A673 (cell line): ENCODE measurements around the gene SCUBE1. TPM values are rescaled to one million over a fixed set of nuclear protein-coding genes. Genes with fewer than 3 reads are reported as not detected.

ENCODE experiments used
- BruUV-seq: library from RNA; stranded (reverse); fragments of 400-500 nt; replicated peaks from 2 replicates; lab custom pipeline; 2021; lab: Mats Ljungman, UMichigan
- CTCF ChIA-PET: fragments of 300-600 bp; sonication (Branson Sonifier 250); formaldehyde crosslinking; loops from one replicate; lab custom pipeline; 2022; ENCODE audit warnings: antibody characterized with exemption; lab: Charles Lee
- POLR2A ChIA-PET: fragments of 300-600 bp; sonication (Branson Sonifier 250); formaldehyde crosslinking; loops from one replicate; lab custom pipeline; 2022; ENCODE audit warnings: antibody characterized with exemption; ENCODE audit not compliant: low non-redundant PET; lab: Charles Lee
- DNase-seq: peaks from one replicate; pipeline ENCODE4 v3.0.0-alpha.2; 2015; ENCODE audit warnings: low spot score
- H3K27ac ChIP-seq: fragments of 200-600 bp; sonication (generic); 2 replicates; pipeline ENCODE4 v1.5.1; 2016; ENCODE audit warnings: mixed run types, low read depth, mild to moderate bottlenecking, mixed read lengths, antibody characterized with exemption, low read length; ENCODE audit not compliant: poor library complexity, severe bottlenecking
- H3K27me3 ChIP-seq: fragments of 200-600 bp; sonication (generic); replicated peaks from 2 replicates; pipeline ENCODE4 v1.6.1; 2017; ENCODE audit warnings: mixed run types, low read depth, mild to moderate bottlenecking, mixed read lengths, antibody characterized with exemption, low read length; ENCODE audit not compliant: insufficient read depth, poor library complexity
- H3K36me3 ChIP-seq: fragments of 200-600 bp; sonication (generic); 2 replicates; pipeline ENCODE4 v1.6.1; 2016; ENCODE audit warnings: mixed run types, mild to moderate bottlenecking, mixed read lengths, antibody characterized with exemption, low read length; ENCODE audit not compliant: insufficient read depth, poor library complexity, severe bottlenecking
- H3K4me1 ChIP-seq: fragments of 200-600 bp; sonication (generic); 2 replicates; pipeline ENCODE4 v1.6.1; 2017; ENCODE audit warnings: mixed run types, mild to moderate bottlenecking, mixed read lengths, antibody characterized with exemption, low read length; ENCODE audit not compliant: insufficient read depth, poor library complexity, severe bottlenecking
- H3K4me3 ChIP-seq: fragments of 200-600 bp; sonication (generic); 2 replicates; pipeline ENCODE4 v1.5.1; 2016; ENCODE audit warnings: low read depth, mixed run types, mild to moderate bottlenecking, mixed read lengths, low read length; ENCODE audit not compliant: poor library complexity, severe bottlenecking
- H3K9me3 ChIP-seq: fragments of 200-600 bp; sonication (generic); 2 replicates; pipeline ENCODE4 v1.6.1; 2016; ENCODE audit warnings: mixed run types, low read depth, mild to moderate bottlenecking, mixed read lengths, antibody characterized with exemption, low read length; ENCODE audit not compliant: poor library complexity, severe bottlenecking
- EZH2 ChIP-seq: fragments of 200-600 bp; sonication (generic); IDR thresholded peaks from 2 replicates; pipeline ENCODE4 v1.6.1; 2017; ENCODE audit warnings: borderline replicate concordance, low read depth, mild to moderate bottlenecking, mixed read lengths, antibody characterized with exemption, low read length; ENCODE audit not compliant: poor library complexity, severe bottlenecking
- intact Hi-C: fragments of 100-400 bp; cut with micrococcal nuclease; formaldehyde crosslinking; loops from one replicate; pipeline ENCODE4 v1.10.0; 2022; ENCODE audit not compliant: unreplicated experiment
- total RNA-seq: library from RNA; stranded (reverse); gene quantifications from 2 replicates; pipeline ENCODE4 v1.2.3, GENCODE V29; 2021
- TF ChIP-seq, protein P1 (sequence below): fragments of 300-800, 200-600 bp; sonication (generic); conservative IDR thresholded peaks from 2 replicates; pipeline ENCODE4 v1.5.1; 2017; ENCODE audit warnings: low read depth, mild to moderate bottlenecking, antibody characterized with exemption, low read length, moderate library complexity, mixed read lengths

The SCUBE1 gene
- total RNA-seq, 1 experiment from 2014 or later: 0.24 TPM

DNA sequence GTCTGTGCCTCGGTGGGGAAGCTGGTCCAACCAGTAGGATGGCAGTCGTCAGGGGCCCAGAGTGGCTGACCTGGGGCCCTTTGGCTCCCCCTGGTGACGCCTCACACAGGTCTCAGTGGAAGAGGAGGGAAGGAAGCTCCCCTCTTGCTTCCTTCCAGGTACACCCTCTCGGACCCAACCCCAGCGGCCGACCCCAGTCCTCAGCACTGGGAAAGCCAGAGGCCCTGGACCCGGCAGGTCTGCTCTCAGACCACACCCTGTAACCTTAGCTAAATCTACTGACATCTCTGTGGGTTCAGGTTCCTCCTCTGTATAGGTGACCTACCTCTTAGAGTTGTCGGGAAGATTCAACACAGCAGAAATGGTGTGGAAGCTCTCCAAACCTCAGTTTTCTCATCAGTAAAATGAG, 3.4 kb upstream of the SCUBE1 start:
- ChIA-PET CTCF (interaction anchor here (0.6 to 2.2 kb wide), 6 partner anchors 13 to 114 kb away, joined by 3 to 38 read pairs (median 4); no protein-coding TSS in a partner anchor), POLR2A (no interaction called here)
- BruUV-seq: no TSS peak
- peak; percentile 52 for DNase-seq
- intact Hi-C loops: loop anchor here (1.0 kb wide), 2 partner anchors 72 to 115 kb away; no protein-coding TSS in a partner anchor
- H3K9me3 ChIP-seq: no peaks in the 10 kb centered on the region
- H3K36me3 ChIP-seq: no peaks in the 10 kb centered on the region
- H3K27ac ChIP-seq: no peak overlapping the region
- no peaks in the 10 kb centered on the region for H3K4me1 ChIP-seq
- H3K27me3 ChIP-seq: peaks cover 27% of the 10 kb centered on the region
- TF ChIP-seq EZH2: no peak
- TF ChIP-seq, protein P1, sequence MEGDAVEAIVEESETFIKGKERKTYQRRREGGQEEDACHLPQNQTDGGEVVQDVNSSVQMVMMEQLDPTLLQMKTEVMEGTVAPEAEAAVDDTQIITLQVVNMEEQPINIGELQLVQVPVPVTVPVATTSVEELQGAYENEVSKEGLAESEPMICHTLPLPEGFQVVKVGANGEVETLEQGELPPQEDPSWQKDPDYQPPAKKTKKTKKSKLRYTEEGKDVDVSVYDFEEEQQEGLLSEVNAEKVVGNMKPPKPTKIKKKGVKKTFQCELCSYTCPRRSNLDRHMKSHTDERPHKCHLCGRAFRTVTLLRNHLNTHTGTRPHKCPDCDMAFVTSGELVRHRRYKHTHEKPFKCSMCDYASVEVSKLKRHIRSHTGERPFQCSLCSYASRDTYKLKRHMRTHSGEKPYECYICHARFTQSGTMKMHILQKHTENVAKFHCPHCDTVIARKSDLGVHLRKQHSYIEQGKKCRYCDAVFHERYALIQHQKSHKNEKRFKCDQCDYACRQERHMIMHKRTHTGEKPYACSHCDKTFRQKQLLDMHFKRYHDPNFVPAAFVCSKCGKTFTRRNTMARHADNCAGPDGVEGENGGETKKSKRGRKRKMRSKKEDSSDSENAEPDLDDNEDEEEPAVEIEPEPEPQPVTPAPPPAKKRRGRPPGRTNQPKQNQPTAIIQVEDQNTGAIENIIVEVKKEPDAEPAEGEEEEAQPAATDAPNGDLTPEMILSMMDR: peak; percentile 74
- H3K4me3 ChIP-seq: no peak overlapping the region

DNA sequence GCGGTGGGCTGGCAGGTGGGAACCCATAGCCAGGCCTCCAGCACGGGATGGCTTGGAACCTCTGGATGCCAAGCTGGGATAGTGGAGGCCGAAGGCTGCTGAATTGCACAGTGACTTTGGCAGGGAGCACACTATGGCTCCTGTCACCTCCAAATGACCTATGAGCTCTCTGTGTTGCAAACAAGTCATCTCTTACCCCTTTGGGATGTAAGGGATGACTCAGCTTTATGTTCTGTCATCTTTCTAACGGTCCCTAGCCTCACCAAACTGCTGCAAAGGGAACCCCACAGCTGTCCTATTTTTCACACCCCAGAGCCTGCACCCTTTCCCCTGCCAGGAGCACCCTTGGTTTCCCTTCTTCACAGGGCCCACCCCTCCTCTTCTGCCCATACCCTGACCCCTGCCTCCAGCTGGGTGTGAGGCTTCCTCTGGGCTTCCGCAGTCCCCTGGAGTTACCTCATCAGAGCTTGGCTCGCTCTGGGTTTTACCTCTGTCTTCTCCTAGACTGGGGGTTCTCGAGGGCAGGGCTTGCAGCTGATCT, 2.7 kb upstream of the SCUBE1 start:
- H3K4me3 ChIP-seq: no peak overlapping the region
- peaks cover 33% of the 10 kb centered on the region for H3K27me3 ChIP-seq
- TF ChIP-seq, protein P1: no peak
- TF ChIP-seq EZH2: no peak
- ChIA-PET POLR2A (no interaction called here), CTCF (interaction anchor here (0.6 to 2.2 kb wide), 6 partner anchors 13 to 774 kb away, joined by 3 to 38 read pairs (median 4); no protein-coding TSS in a partner anchor)
- H3K27ac ChIP-seq: no peak overlapping the region
- intact Hi-C loops: loop anchor here (1.0 kb wide), 2 partner anchors 72 to 115 kb away; no protein-coding TSS in a partner anchor
- H3K36me3 ChIP-seq: no peaks in the 10 kb centered on the region
- BruUV-seq: no TSS peak
- no peaks in the 10 kb centered on the region for H3K4me1 ChIP-seq
- DNase-seq: no peak
- H3K9me3 ChIP-seq: no peaks in the 10 kb centered on the region

DNA sequence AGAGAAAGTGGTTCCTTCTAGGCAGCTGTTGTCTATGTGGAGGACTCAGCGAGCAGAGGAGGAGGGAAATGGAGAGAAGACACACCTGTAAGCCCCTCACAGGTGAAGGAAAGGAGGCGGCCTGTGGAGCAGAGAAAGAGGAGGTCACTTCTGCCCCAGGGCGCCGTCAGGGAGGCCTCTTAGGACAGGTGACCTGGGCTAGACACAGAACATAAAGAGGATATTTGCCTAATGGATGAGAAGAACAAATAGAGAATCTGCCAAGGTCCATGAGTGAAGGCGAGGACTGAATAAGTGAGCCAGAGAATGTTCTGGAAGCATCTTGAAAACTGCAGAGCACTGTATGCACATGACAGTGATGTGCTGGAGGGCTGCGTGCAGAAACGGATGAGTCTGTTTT, 2.2 kb upstream of the SCUBE1 start:
- Histone ChIP-seq H3K36me3 (no peaks in the 10 kb centered on the region), H3K9me3 (no peaks in the 10 kb centered on the region), H3K4me1 (no peaks in the 10 kb centered on the region), H3K27me3 (peaks cover 38% of the 10 kb centered on the region), H3K4me3 (no peak overlapping the region), H3K27ac (no peak overlapping the region)
- CTCF ChIA-PET: interaction anchor here (0.6 to 2.2 kb wide), 5 partner anchors 13 to 774 kb away, joined by 3 to 38 read pairs (median 4); no protein-coding TSS in a partner anchor
- no TSS peak for BruUV-seq
- intact Hi-C loops: no loop called here
- TF ChIP-seq EZH2: no peak
- TF ChIP-seq, protein P1: no peak
- POLR2A ChIA-PET: no interaction called here
- no peak for DNase-seq
